ENCODE data around the gene GEMIN5. TPM values are rescaled to one million over a fixed set of nuclear protein-coding genes. Genes with fewer than 3 reads are reported as not detected.

GEMIN5 gene
- total RNA-seq, 1 experiment from 2014 or later: 30.5 TPM

GRCh38 chr5:154850255-154851062, 87.6 kb downstream of the GEMIN5 start, which contains the start of gene FAXDC2:
FAXDC2 (minus strand) TSS chr5:154850603; CDS start chr5:154838178, 12,425 bp downstream.
- BruUV-seq (replicated peaks): no TSS peak
- Mint-ChIP-seq H3K4me1 (ENCODE audit: low read depth, unreplicated experiment) (no peaks in the 10 kb centered on the region), H3K27me3 (ENCODE audit: unreplicated experiment) (no peaks in the 10 kb centered on the region), H3K36me3 (ENCODE audit: insufficient read depth, unreplicated experiment) (peaks cover 4% of the 10 kb centered on the region), H3K4me3 (ENCODE audit: low read depth, unreplicated experiment) (no peak within 1 kb of the TSS), H3K27ac (ENCODE audit: unreplicated experiment) (no peak within 1 kb of the TSS), H3K9me3 (ENCODE audit: low read depth, unreplicated experiment) (no peaks in the 10 kb centered on the region)
- CTCF ChIA-PET: no interaction called here
- no peak for TF ChIP-seq CTCF (IDR thresholded peaks at IDR 0.05; ENCODE audit: unreplicated experiment)
- intact Hi-C loops (cut with micrococcal nuclease; ENCODE audit: unreplicated experiment): no loop called here
- DNase-seq: no peak

GRCh38 chr5:154849791-154850201, 88.2 kb downstream of the GEMIN5 start:
- peaks cover 4% of the 10 kb centered on the region for H3K36me3 Mint-ChIP-seq (ENCODE audit: insufficient read depth, unreplicated experiment)
- intact Hi-C loops (cut with micrococcal nuclease; ENCODE audit: unreplicated experiment): no loop called here
- no peak overlapping the region for H3K27ac Mint-ChIP-seq (ENCODE audit: unreplicated experiment)
- H3K4me3 Mint-ChIP-seq (ENCODE audit: low read depth, unreplicated experiment): no peak overlapping the region
- H3K27me3 Mint-ChIP-seq (ENCODE audit: unreplicated experiment): no peaks in the 10 kb centered on the region
- no peaks in the 10 kb centered on the region for H3K4me1 Mint-ChIP-seq (ENCODE audit: low read depth, unreplicated experiment)
- no peak for DNase-seq
- CTCF ChIA-PET: no interaction called here
- BruUV-seq (replicated peaks): no TSS peak
- no peaks in the 10 kb centered on the region for H3K9me3 Mint-ChIP-seq (ENCODE audit: low read depth, unreplicated experiment)
- no peak for TF ChIP-seq CTCF (IDR thresholded peaks at IDR 0.05; ENCODE audit: unreplicated experiment)

GRCh38 chr5:154849264-154849785, 88.7 kb downstream of the GEMIN5 start:
- CTCF ChIA-PET: no interaction called here
- Mint-ChIP-seq H3K4me1 (ENCODE audit: low read depth, unreplicated experiment) (no peaks in the 10 kb centered on the region), H3K27ac (ENCODE audit: unreplicated experiment) (no peak overlapping the region), H3K4me3 (ENCODE audit: low read depth, unreplicated experiment) (no peak overlapping the region), H3K36me3 (ENCODE audit: insufficient read depth, unreplicated experiment) (peaks cover 4% of the 10 kb centered on the region), H3K27me3 (ENCODE audit: unreplicated experiment) (no peaks in the 10 kb centered on the region), H3K9me3 (ENCODE audit: low read depth, unreplicated experiment) (no peaks in the 10 kb centered on the region)
- no TSS peak for BruUV-seq (replicated peaks)
- no peak for TF ChIP-seq CTCF (IDR thresholded peaks at IDR 0.05; ENCODE audit: unreplicated experiment)
- intact Hi-C loops (cut with micrococcal nuclease; ENCODE audit: unreplicated experiment): no loop called here
- no peak for DNase-seq

GRCh38 chr5:154844809-154845208, 93.2 kb downstream of the GEMIN5 start:
- H3K9me3 Mint-ChIP-seq (ENCODE audit: low read depth, unreplicated experiment): no peaks in the 10 kb centered on the region
- H3K36me3 Mint-ChIP-seq (ENCODE audit: insufficient read depth, unreplicated experiment): peaks cover 4% of the 10 kb centered on the region
- no peaks in the 10 kb centered on the region for H3K27me3 Mint-ChIP-seq (ENCODE audit: unreplicated experiment)
- TF ChIP-seq CTCF (IDR thresholded peaks at IDR 0.05; ENCODE audit: unreplicated experiment): no peak
- CTCF ChIA-PET: no interaction called here
- no peak for DNase-seq
- no TSS peak for BruUV-seq (replicated peaks)
- no peaks in the 10 kb centered on the region for H3K4me1 Mint-ChIP-seq (ENCODE audit: low read depth, unreplicated experiment)
- H3K27ac Mint-ChIP-seq (ENCODE audit: unreplicated experiment): no peak overlapping the region
- intact Hi-C loops (cut with micrococcal nuclease; ENCODE audit: unreplicated experiment): no loop called here
- no peak overlapping the region for H3K4me3 Mint-ChIP-seq (ENCODE audit: low read depth, unreplicated experiment)
